ENCODE results near the gene RNF115.
"Not testable (repeated sequence)": the region's sequence is repeated elsewhere in the genome, so short reads cannot be mapped to it uniquely, and the experiment has no call there.

Gene RNF115

DNA sequence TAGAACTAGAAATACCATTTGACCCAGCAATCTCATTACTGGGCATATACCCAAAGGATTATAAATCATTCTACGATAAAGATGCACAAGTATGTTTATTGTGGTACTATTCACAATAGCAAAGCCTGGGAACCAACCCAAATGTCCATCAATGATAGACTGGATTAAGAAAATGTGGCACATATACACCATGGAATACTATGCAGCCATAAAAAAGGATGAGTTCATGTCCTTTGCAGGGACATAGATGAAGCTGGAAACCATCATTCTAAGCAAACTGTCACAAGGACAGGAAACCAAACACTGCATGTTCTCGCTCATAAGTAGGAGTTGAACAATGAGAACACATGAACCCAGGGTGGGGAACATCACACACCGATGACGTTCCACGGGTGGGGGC lies 97.7 kb downstream of the RNF115 start:
- not testable (repeated sequence) for DNase-seq

- peak; percentile 74 for DNase-seq
These were observed 102.8 kb downstream of the RNF115 start for GRCh38 chr1:145720878-145721671.

DNA sequence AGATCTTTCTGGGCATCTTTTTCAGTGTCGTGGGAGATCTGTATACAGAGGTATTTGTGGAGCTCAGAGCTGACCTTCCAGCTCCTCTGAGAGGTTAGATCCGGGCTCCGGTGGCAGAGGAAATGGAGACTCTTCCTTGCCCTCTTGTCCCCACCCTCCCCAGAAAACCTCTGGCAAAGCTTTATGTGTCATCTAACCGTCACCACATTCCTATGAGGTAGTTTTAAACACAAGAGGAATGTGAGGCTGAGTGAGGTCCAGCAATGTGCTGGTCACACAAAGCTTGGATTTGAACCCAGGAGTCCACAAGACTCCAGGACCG lies 103.4 kb downstream of the RNF115 start:
- no peak for DNase-seq

DNA sequence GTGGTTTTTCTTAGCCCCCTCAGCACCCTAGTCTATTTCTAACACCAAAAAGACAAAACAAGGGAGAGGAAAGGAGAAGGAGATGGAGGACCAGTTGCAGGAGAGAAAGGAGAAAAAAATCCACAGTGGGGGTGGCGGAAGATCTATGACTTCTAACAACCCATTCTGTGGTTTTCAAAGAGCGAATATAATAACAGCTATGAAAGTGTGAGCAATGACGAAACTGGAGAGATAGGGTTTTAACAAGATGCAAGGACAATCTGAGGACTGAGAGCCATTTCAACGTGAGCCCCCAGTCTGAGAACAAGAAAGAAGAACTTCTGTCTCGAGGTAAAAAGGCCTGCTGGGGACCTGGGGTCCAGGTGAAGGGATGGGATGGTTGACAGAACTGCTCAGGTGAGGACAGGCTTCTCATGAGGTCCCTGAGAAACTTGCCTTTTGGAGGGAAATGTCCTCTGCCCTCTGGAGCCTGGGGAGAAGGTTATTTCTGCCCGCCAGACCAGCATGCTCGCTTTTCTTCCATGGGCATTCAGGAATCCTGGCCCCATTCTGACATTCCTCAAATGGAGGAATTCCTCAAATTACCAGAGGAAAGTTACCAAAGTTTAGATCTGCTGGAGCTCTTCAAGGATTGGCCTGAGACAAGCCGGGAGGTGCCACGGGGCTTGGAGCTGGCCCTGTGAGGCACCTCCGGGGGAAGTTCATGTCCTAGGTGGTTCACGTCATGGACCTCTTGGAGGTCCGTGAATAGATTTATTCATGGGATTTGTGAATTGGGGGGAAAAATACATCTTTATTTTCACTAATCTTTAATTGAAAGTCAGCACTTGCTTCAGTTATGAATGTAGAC lies 104.4 kb downstream of the RNF115 start, which contains the start of gene CD160:
TSS of gene CD160 (plus strand) at position 270 of the 850 bp plus-strand sequence. CDS start 8,829 bp downstream, outside the sequence.
- no peak for DNase-seq

GRCh38 chr1:145718465-145718864 lies 105.4 kb downstream of the RNF115 start:
- DNase-seq: not testable (repeated sequence)

- DNase-seq: no peak
These were observed 106.1 kb downstream of the RNF115 start for GRCh38 chr1:145717833-145718232.

- no peak for DNase-seq
These were observed 107.1 kb downstream of the RNF115 start for GRCh38 chr1:145716641-145717345.

DNA sequence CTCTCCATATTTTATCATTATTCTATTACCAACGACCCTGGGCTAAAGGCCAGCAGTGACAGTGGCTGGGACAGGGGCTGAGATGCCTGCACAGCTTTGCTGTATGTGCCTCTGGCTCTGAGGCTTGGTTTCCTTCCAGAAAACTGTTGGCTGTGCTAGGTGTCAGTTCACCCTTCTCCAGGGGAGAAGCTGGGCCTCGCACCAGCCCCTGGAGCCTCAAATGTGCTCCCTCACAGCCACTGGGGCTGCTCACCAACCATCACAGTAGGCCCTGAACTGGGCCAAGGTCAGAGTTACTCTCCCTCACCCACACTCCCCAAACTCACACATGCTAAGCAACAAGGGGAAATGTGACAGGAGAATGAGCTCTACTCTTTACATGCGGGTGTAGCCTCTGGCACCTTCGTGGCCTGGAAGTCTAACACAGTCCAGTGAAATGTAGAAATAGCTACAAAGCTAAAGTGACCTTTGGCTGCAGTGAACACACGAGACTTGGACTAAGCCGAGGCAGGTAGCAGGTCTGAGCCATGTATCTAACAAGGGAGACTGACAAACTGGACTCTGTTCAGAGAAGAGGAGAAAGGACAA lies 109.3 kb downstream of the RNF115 start:
- no peak for DNase-seq

GRCh38 chr1:145711213-145711651 lies 112.7 kb downstream of the RNF115 start:
- no peak for DNase-seq

GRCh38 chr1:145710291-145711027 lies 113.4 kb downstream of the RNF115 start:
- DNase-seq: no peak

DNA sequence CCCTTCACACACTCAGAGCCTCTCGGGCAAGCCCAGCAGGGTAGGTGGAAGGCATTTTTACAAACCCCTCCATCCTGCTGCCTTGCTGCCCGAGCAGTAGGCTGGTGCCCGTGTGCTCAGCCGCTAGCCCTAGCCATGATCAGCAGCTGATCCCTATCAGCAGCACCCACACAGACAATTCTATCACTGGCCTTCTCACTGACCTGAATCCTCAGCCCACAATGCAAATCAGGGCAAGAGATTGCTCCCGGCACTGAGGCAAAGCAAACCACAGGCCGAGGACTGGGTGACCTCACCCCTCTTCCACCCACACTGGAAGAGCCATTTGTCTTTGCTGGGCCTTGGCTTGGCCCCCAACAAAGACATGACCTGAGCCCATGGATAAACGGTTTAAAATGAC lies 115.8 kb downstream of the RNF115 start:
- DNase-seq: no peak

- no peak for DNase-seq
These were observed 116.6 kb downstream of the RNF115 start, which contains the start of gene PDZK1 for GRCh38 chr1:145707183-145707867. Gene PDZK1 (minus strand): TSS chr1:145707368. CDS start chr1:145688021, 19,347 bp downstream.

DNA sequence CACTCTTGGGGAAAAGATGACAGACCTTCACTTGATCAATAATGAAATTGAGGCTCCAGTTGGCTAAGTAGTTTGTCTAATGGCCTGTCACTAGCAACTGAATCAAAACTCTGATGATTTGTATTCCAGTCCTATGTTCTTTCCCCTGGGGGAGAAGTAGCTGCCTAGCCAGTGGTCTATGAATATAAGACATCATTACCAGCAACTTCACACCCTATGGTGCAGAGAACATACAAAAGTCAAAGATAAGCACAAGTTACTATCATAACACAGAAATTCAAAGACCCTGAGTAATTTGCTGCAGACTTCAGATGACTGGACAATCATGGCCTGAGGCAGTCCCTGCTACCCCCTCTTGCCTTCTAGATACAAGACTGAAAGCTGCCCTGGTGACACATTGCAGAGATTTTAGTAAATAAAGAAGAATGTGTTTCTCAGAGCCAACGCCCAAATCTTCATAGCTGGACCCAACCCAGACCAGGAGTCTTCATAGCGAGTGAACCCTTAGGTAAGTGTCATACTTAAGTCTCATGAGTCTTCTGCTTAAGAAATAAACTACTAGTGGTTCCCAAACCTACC lies 117.7 kb downstream of the RNF115 start:
- DNase-seq: no peak

GRCh38 chr1:145705622-145706021 lies 118.3 kb downstream of the RNF115 start:
- no peak for DNase-seq

- no peak for DNase-seq
These were observed 121.1 kb downstream of the RNF115 start for GRCh38 chr1:145702826-145703225.

DNA sequence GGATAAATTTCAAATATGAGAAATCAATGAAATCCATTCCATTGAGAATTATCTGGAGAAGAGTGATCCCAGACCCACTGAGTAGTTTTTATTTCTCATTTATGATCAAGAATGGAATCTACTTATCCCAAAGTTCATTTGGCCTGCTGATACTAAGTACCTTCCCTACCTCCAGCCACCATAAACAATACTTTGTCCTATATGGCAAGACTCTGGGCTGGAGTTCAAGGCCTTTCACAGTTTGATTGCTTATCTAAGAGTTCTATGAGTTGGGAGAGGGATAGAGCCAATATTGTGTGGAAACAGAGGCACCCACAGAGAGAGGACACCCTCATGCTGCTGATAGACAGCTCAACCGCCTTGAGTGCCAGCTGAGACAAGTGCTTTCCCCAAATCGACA lies 121.8 kb downstream of the RNF115 start:
- no peak for DNase-seq

- DNase-seq: no peak
These were observed 122.5 kb downstream of the RNF115 start for GRCh38 chr1:145701306-145701862.

GRCh38 chr1:145696630-145696960 lies 127.3 kb downstream of the RNF115 start:
- no peak for DNase-seq

DNA sequence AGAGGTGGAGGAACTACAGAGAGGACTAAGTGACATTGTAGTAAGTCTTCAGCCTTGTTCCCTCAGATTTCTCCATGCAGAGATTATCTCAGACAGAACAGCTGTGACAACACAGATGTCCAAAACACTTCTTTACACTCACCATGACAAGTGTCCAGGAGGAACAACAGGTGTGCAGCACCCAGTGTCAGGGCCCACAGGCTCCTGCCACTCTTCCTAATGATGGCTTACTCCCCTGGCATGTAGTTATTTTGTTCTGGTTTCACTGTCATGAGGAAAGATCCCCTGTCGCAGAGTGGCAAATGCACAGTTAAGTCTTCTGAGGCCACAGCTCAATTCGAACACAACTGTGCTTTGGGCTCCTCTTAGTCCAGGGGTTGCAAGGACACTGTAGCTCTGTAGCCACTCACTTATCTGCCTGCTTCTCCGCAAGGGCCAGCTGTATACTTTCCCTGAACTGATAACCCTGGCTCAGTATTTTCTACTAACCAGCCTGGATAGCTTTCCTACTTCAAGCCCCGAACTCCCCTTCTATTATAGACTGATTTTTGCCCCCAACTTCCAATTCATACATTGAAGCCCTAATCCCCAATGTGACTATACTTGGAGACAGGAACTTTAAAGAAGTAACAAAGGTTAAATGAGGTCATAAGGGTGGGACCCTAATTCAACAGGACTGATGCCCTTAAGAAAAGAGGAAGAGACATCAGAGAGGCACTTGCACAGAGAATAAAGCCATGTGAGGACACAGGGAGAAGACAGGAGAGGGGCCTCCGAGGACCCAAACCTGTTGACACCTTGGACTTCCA lies 127.9 kb downstream of the RNF115 start:
- DNase-seq: no peak
